ENCODE measurements around the gene MAP3K21. TPM values are rescaled to one million over a fixed set of nuclear protein-coding genes. Genes with fewer than 3 reads are reported as not detected.

The MAP3K21 gene
- polyA plus RNA-seq, 3 donors, result 0.38 to 2.7 (median 0.59) TPM

DNA sequence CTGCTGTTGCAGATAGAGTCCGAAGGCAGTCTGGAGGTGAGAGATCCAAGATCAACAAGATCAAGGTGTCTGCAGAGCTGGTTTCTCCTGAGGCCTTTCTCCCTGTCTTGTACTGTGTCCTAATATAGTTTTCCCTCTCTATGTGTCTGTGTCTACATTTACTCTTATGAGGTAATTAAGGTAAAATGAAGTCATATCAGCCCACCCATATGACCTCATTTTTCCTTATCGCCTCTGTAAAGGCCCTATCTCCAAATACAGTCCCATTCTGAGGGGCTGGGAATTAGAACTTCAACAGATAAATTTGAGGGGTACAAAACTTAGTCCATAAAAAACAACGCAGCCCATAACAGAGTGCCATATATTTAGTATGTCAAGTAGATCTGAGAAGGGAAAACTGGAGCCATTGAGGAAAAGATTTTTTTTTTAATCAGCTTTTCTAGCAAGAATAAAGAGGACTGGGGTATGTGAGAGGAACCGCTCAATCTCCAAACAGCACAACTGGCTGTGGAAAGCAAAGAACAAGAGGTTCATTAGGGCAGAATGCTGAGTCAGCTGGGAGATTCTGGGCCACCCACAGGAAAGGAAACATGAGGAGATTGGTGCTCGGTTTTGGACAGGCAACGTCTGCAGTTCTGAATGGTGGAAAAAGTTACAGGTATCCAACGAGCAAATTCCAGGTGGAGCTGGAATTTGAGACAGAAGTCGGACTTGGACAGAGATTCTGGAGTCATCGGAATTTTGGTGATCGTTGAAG is 65.7 kb downstream of the MAP3K21 start:
- no peaks in the 10 kb centered on the region for H3K79me2 ChIP-seq (ENCODE audit: insufficient read depth, low read length)
- peaks cover 0 to 2% of the 10 kb centered on the region in 2 donors for H3K27me3 ChIP-seq (ENCODE audit: control insufficient read depth in 2 of 2, insufficient read depth in 2 of 2, low read length in 2 of 2)
- intact Hi-C loops (cut with micrococcal nuclease), result loop anchor here in 1 of 2 donors (10.0 kb wide), 1 partner anchor 672 kb away; no protein-coding TSS in a partner anchor
- peaks cover 0 to 7% (median 2%) of the 10 kb centered on the region in 7 donors for H3K9me3 Mint-ChIP-seq
- no peak overlapping the region for H3K9ac ChIP-seq (ENCODE audit: insufficient read depth, low read length, poor library complexity, severe bottlenecking)
- peaks cover 12 to 16% of the 10 kb centered on the region in 2 donors for H3K4me1 ChIP-seq (ENCODE audit: control insufficient read depth in 1 of 2, insufficient read depth in 2 of 2, low read length in 2 of 2)
- no peaks in the 10 kb centered on the region for H3K36me3 Mint-ChIP-seq
- no peak overlapping the region for H3K4me3 ChIP-seq (replicated peaks in 1 of 3; ENCODE audit: low read depth in 2 of 3, low read length in 3 of 3)
- 51% methylated on average over 6 of the region's 10 CpGs for WGBS (ENCODE audit: insufficient coverage)
- no peak overlapping the region for H2AFZ ChIP-seq (ENCODE audit: insufficient read depth, low read depth, low read length, poor library complexity, severe bottlenecking)
- H4K20me1 ChIP-seq (ENCODE audit: insufficient read depth, low read length), result no peaks in the 10 kb centered on the region
- H3K36me3 ChIP-seq (replicated peaks in 1 of 2; ENCODE audit: control insufficient read depth in 1 of 2, insufficient read depth in 2 of 2, low read length in 2 of 2), result no peaks in the 10 kb centered on the region
- H3K27ac Mint-ChIP-seq, result no peak overlapping the region
- DNase-seq, result no peak
- TF ChIP-seq, protein P1, sequence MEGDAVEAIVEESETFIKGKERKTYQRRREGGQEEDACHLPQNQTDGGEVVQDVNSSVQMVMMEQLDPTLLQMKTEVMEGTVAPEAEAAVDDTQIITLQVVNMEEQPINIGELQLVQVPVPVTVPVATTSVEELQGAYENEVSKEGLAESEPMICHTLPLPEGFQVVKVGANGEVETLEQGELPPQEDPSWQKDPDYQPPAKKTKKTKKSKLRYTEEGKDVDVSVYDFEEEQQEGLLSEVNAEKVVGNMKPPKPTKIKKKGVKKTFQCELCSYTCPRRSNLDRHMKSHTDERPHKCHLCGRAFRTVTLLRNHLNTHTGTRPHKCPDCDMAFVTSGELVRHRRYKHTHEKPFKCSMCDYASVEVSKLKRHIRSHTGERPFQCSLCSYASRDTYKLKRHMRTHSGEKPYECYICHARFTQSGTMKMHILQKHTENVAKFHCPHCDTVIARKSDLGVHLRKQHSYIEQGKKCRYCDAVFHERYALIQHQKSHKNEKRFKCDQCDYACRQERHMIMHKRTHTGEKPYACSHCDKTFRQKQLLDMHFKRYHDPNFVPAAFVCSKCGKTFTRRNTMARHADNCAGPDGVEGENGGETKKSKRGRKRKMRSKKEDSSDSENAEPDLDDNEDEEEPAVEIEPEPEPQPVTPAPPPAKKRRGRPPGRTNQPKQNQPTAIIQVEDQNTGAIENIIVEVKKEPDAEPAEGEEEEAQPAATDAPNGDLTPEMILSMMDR (IDR thresholded peaks at IDR 0.05), result no peak
- H3K4me1 Mint-ChIP-seq, result peaks cover 15% of the 10 kb centered on the region
- H3K9me3 ChIP-seq (replicated peaks in 1 of 2; ENCODE audit: control insufficient read depth in 1 of 2, insufficient read depth in 1 of 2, low read length in 2 of 2), result no peaks in the 10 kb centered on the region
- no peak overlapping the region for H3K27ac ChIP-seq (ENCODE audit: low read depth in 1 of 2, low read length in 2 of 2)
- H3K27me3 Mint-ChIP-seq (ENCODE audit: low read depth in 3 of 3), result peaks cover 4 to 12% (median 9%) of the 10 kb centered on the region in 3 donors
- no peak overlapping the region for H3K4me3 Mint-ChIP-seq
- H3K4me2 ChIP-seq (replicated peaks; ENCODE audit: extremely low read depth, low read length, poor library complexity, severe bottlenecking), result no peak overlapping the region

DNA sequence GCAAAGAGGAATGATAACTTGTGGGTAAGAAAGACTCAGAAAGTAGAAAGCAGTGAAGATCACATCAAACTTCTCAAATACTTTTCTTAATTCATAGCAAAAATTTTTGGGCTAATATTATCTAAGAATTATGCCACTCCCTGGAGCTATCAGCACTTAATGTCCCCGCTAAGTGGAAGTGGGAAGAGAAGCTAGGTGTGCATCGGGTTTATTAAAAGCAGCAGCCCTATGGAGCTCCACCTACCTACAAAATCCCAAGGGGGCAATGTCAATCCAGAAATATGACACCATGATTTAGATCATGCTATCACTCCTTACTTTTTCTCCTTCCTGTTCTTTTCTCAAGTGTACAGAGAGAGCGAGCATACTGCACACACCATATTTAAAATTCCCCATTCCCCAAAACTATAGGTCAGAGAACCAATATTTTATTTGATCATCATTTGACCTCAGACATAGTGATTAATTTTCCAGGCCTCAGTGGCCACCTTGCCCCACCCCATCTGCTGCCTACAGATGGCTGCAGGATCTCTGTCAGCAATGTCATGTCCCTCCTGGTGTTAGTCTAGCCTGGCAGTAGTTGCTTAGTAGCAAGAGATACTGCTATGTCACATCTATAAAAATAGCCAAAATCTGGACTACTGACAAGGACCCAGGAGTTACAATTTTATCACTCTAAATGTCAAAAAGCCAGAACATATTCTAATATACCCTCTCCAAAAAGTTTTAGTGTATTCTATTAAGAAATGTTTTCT is 66.6 kb downstream of the MAP3K21 start:
- Histone ChIP-seq H3K4me2 (replicated peaks; ENCODE audit: extremely low read depth, low read length, poor library complexity, severe bottlenecking) (no peak overlapping the region), H3K4me1 (ENCODE audit: control insufficient read depth in 1 of 2, insufficient read depth in 2 of 2, low read length in 2 of 2) (peaks cover 7 to 8% of the 10 kb centered on the region in 2 donors), H3K4me3 (replicated peaks in 1 of 3; ENCODE audit: low read depth in 2 of 3, low read length in 3 of 3) (no peak overlapping the region), H3K79me2 (ENCODE audit: insufficient read depth, low read length) (no peaks in the 10 kb centered on the region), H3K27ac (ENCODE audit: low read depth in 1 of 2, low read length in 2 of 2) (no peak overlapping the region), H3K27me3 (ENCODE audit: control insufficient read depth in 2 of 2, insufficient read depth in 2 of 2, low read length in 2 of 2) (peaks cover 0 to 2% of the 10 kb centered on the region in 2 donors), H3K36me3 (replicated peaks in 1 of 2; ENCODE audit: control insufficient read depth in 1 of 2, insufficient read depth in 2 of 2, low read length in 2 of 2) (no peaks in the 10 kb centered on the region), H2AFZ (ENCODE audit: insufficient read depth, low read depth, low read length, poor library complexity, severe bottlenecking) (no peak overlapping the region), H3K9me3 (replicated peaks in 1 of 2; ENCODE audit: control insufficient read depth in 1 of 2, insufficient read depth in 1 of 2, low read length in 2 of 2) (no peaks in the 10 kb centered on the region), H4K20me1 (ENCODE audit: insufficient read depth, low read length) (no peaks in the 10 kb centered on the region), H3K9ac (ENCODE audit: insufficient read depth, low read length, poor library complexity, severe bottlenecking) (no peak overlapping the region)
- Mint-ChIP-seq H3K27me3 (ENCODE audit: low read depth in 3 of 3) (peaks cover 4 to 10% (median 9%) of the 10 kb centered on the region in 3 donors), H3K4me1 (peaks cover 8% of the 10 kb centered on the region), H3K36me3 (no peaks in the 10 kb centered on the region), H3K9me3 (peaks cover 0 to 2% (median 0%) of the 10 kb centered on the region in 7 donors), H3K4me3 (no peak overlapping the region), H3K27ac (no peak overlapping the region)
- no CpG with 5 or more reads among the region's 3 CpGs for WGBS (ENCODE audit: insufficient coverage)
- intact Hi-C loops (cut with micrococcal nuclease), result loop anchor here in 1 of 2 donors (10.0 kb wide), 1 partner anchor 671 kb away; no protein-coding TSS in a partner anchor
- TF ChIP-seq, protein P1 (IDR thresholded peaks at IDR 0.05), result no peak
- DNase-seq, result no peak

Data from CD14-positive monocyte (primary cell).